GM23248 (cell line): ENCODE data around the gene B9D1.

ENCODE experiments used
- EZH2 ChIP-seq: fragments of 200-600 bp; sonication (generic); IDR thresholded peaks from 2 replicates; pipeline ENCODE4 v1.6.1; 2018; ENCODE audit warnings: antibody characterized with exemption, mild to moderate bottlenecking; ENCODE audit not compliant: insufficient read depth, poor library complexity, severe bottlenecking
- EZH2phosphoT487 ChIP-seq: fragments of 200-600 bp; sonication (generic); IDR thresholded peaks from 2 replicates; pipeline ENCODE4 v1.6.1; 2018; ENCODE audit warnings: antibody characterized with exemption, moderate library complexity, mild to moderate bottlenecking, low read depth; ENCODE audit not compliant: insufficient read depth

- TF ChIP-seq EZH2phosphoT487 (no peak), EZH2 (no peak)
Observed at GRCh38 chr17:19301274-19301951, 61.1 kb downstream of the B9D1 start.
